MM.1S (cell line): ENCODE measurements around the gene METTL18.

ENCODE experiments used
- DNase-seq: peaks from one replicate; pipeline ENCODE4 v3.0.0-alpha.2; 2015
- H2AFZ ChIP-seq: fragments of 300-600 bp; sonication (generic); 2 replicates; pipeline ENCODE4 v1.6.0; 2016; ENCODE audit warnings: antibody characterized with exemption, low read length
- H3F3A ChIP-seq: fragments of 300-600 bp; sonication (generic); 2 replicates; pipeline ENCODE4 v1.6.1; 2016; ENCODE audit warnings: mild to moderate bottlenecking, antibody characterized with exemption, low read length, moderate library complexity, mixed read lengths; ENCODE audit not compliant: insufficient read depth
- H3K27ac ChIP-seq: fragments of 300-600 bp; sonication (generic); 2 replicates; pipeline ENCODE4 v1.5.1; 2016; ENCODE audit warnings: mild to moderate bottlenecking, low read length
- H3K27me3 ChIP-seq: fragments of 300-600 bp; sonication (generic); replicated peaks from 2 replicates; pipeline ENCODE4 v1.6.0; 2016; ENCODE audit warnings: low read length; ENCODE audit not compliant: insufficient read depth
- H3K36me3 ChIP-seq: fragments of 300-600 bp; sonication (generic); replicated peaks from 2 replicates; pipeline ENCODE4 v1.6.1; 2016; ENCODE audit warnings: mild to moderate bottlenecking, low read length, mixed read lengths; ENCODE audit not compliant: insufficient read depth
- H3K4me1 ChIP-seq: fragments of 300-600 bp; sonication (generic); 2 replicates; pipeline ENCODE4 v1.6.1; 2016; ENCODE audit warnings: low read length, mixed read lengths
- H3K4me2 ChIP-seq: fragments of 300-600 bp; sonication (generic); 2 replicates; pipeline ENCODE4 v1.6.0; 2016; ENCODE audit warnings: low read depth, low read length
- H3K4me3 ChIP-seq: fragments of 300-600 bp; sonication (generic); 2 replicates; pipeline ENCODE4 v1.5.1; 2016; ENCODE audit warnings: low read length, mixed read lengths
- H3K79me2 ChIP-seq: fragments of 300-600 bp; sonication (generic); 2 replicates; pipeline ENCODE4 v1.6.1; 2016; ENCODE audit warnings: mixed run types, low read length, mixed read lengths
- H3K9ac ChIP-seq: fragments of 300-600 bp; sonication (generic); 2 replicates; pipeline ENCODE4 v1.6.1; 2016; ENCODE audit warnings: low read length, mixed read lengths
- H3K9me2 ChIP-seq: fragments of 300-600 bp; sonication (generic); replicated peaks from 2 replicates; pipeline ENCODE4 v1.6.1; 2016; ENCODE audit warnings: mild to moderate bottlenecking, low read length, mixed read lengths; ENCODE audit not compliant: insufficient read depth
- H3K9me3 ChIP-seq: fragments of 300-600 bp; sonication (generic); replicated peaks from 2 replicates; pipeline ENCODE4 v1.6.1; 2016; ENCODE audit warnings: mild to moderate bottlenecking, low read length, mixed read lengths; ENCODE audit not compliant: insufficient read depth
- H4K20me1 ChIP-seq: fragments of 300-600 bp; sonication (generic); 2 replicates; pipeline ENCODE4 v1.6.1; 2016; ENCODE audit warnings: mild to moderate bottlenecking, low read length, moderate library complexity, mixed read lengths; ENCODE audit not compliant: insufficient read depth
- CTCF ChIP-seq: fragments of 300-600 bp; sonication (generic); IDR thresholded peaks from 2 replicates; pipeline ENCODE4 v1.5.1; 2016; ENCODE audit warnings: antibody characterized with exemption, low read length, mixed read lengths
- EZH2 ChIP-seq: fragments of 300-600 bp; sonication (generic); optimal IDR thresholded peaks from 2 replicates; pipeline ENCODE3; 2017; ENCODE audit warnings: low read depth, mild to moderate bottlenecking, antibody characterized with exemption, low read length, mixed read lengths
- EZH2phosphoT487 ChIP-seq: fragments of 300-600 bp; sonication (generic); IDR thresholded peaks from 2 replicates; pipeline ENCODE4 v1.6.1; 2018; ENCODE audit warnings: antibody characterized with exemption, low read length

The METTL18 gene

GRCh38 chr1:169794530-169795416 lies at the start of gene METTL18:
Gene METTL18, minus strand, starts transcription at chr1:169794907. Its CDS starts 1,212 bp downstream, at chr1:169793695.
- no peak for TF ChIP-seq EZH2
- no peak for TF ChIP-seq CTCF
- TF ChIP-seq EZH2phosphoT487, result no peak
- Histone ChIP-seq H3F3A (0 out of 2 replicates have a peak, but pooled peaks cover 11% of the 10 kb centered on the region), H2AFZ (peak within 1 kb of the TSS; percentile 94), H3K9ac (peak within 1 kb of the TSS; percentile 78), H3K36me3 (no peaks in the 10 kb centered on the region), H3K79me2 (peaks cover 63% of the 10 kb centered on the region), H3K27ac (peak within 1 kb of the TSS; percentile 44), H3K4me1 (peaks cover 7% of the 10 kb centered on the region; the same call in 1 of the 2 replicates), H3K9me3 (no peaks in the 10 kb centered on the region), H3K9me2 (no peaks in the 10 kb centered on the region), H4K20me1 (no peaks in the 10 kb centered on the region), H3K4me3 (peak within 1 kb of the TSS; percentile 96), H3K4me2 (peak within 1 kb of the TSS; percentile 85), H3K27me3 (no peaks in the 10 kb centered on the region)
- peak; percentile 99 for DNase-seq

- TF ChIP-seq EZH2phosphoT487, result no peak
- no peak for TF ChIP-seq CTCF
- TF ChIP-seq EZH2, result no peak
These were observed 44.2 kb upstream of the METTL18 start for GRCh38 chr1:169838942-169839341.

GRCh38 chr1:169836198-169836597 lies 41.5 kb upstream of the METTL18 start:
- H3K4me3 ChIP-seq, result 0 out of 2 replicates have a peak overlapping the region, but pooled peaks have one; percentile 2
- peaks cover 24% of the 10 kb centered on the region for H3K4me1 ChIP-seq
- H3K36me3 ChIP-seq, result peaks cover 5% of the 10 kb centered on the region; the same call in 1 of the 2 replicates
- H3K9me2 ChIP-seq, result no peaks in the 10 kb centered on the region
- peak overlapping the region; percentile 37; the same call in 1 of the 2 replicates for H3K27ac ChIP-seq
- peaks cover 10% of the 10 kb centered on the region for H3K79me2 ChIP-seq
- peaks cover 8% of the 10 kb centered on the region; the same call in 1 of the 2 replicates for H3F3A ChIP-seq
- peak; percentile 65 for DNase-seq
- 0 out of 2 replicates have a peak overlapping the region, but pooled peaks have one; percentile 5 for H2AFZ ChIP-seq
- H3K4me2 ChIP-seq, result peak overlapping the region; percentile 44
- TF ChIP-seq CTCF, result no peak
- TF ChIP-seq EZH2phosphoT487, result no peak
- TF ChIP-seq EZH2, result no peak
- H3K9me3 ChIP-seq, result no peaks in the 10 kb centered on the region
- no peak overlapping the region for H3K9ac ChIP-seq
- H4K20me1 ChIP-seq, result no peaks in the 10 kb centered on the region
- H3K27me3 ChIP-seq, result no peaks in the 10 kb centered on the region

More at GRCh38 chr1:169838942-169839341, 44.2 kb upstream of the METTL18 start:
- no peak for DNase-seq
- H3F3A ChIP-seq, result peaks cover 8% of the 10 kb centered on the region; the same call in 1 of the 2 replicates
- no peaks in the 10 kb centered on the region for H4K20me1 ChIP-seq
- H3K9me3 ChIP-seq, result no peaks in the 10 kb centered on the region
- no peak overlapping the region for H3K4me2 ChIP-seq
- H3K9ac ChIP-seq, result no peak overlapping the region
- H3K9me2 ChIP-seq, result no peaks in the 10 kb centered on the region
- H3K27me3 ChIP-seq, result no peaks in the 10 kb centered on the region
- peaks cover 5% of the 10 kb centered on the region; the same call in 1 of the 2 replicates for H3K36me3 ChIP-seq
- H2AFZ ChIP-seq, result no peak overlapping the region
- peaks cover 24% of the 10 kb centered on the region for H3K4me1 ChIP-seq
- H3K27ac ChIP-seq, result no peak overlapping the region
- no peak overlapping the region for H3K4me3 ChIP-seq
- H3K79me2 ChIP-seq, result peaks cover 17% of the 10 kb centered on the region
